ENCODE data around the gene SPATA2L. TPM values are rescaled to one million over a fixed set of nuclear protein-coding genes. Genes with fewer than 3 reads are reported as not detected.

Gene SPATA2L
- total RNA-seq, 1 donor from 2014 or later = 7.0 TPM

GRCh38 chr16:89738072-89738377, 36.5 kb upstream of the SPATA2L start:
- intact Hi-C loops (cut with micrococcal nuclease) = no loop called here
- no peak for TF ChIP-seq CTCF (IDR thresholded peaks at IDR 0.05)
- no peak for ATAC-seq (ENCODE audit: low read depth)

GRCh38 chr16:89737341-89738071, 36.0 kb upstream of the SPATA2L start:
- intact Hi-C loops (cut with micrococcal nuclease) = no loop called here
- no peak overlapping the region for H3K27ac Mint-ChIP-seq
- CTCF ChIA-PET = no interaction called here
- no peaks in the 10 kb centered on the region for H3K9me3 Mint-ChIP-seq
- ATAC-seq (ENCODE audit: low read depth) = no peak
- POLR2A ChIA-PET = interaction anchor here (0.6 to 2.4 kb wide), 6 partner anchors 13 to 136 kb away, joined by 3 to 6 read pairs (median 3); partner anchors contain the start of gene TCF25
- peaks cover 89% of the 10 kb centered on the region for H3K36me3 Mint-ChIP-seq (ENCODE audit: low read depth)
- no peaks in the 10 kb centered on the region for H3K27me3 Mint-ChIP-seq
- TF ChIP-seq CTCF (IDR thresholded peaks at IDR 0.05) = no peak
- DNase-seq = no peak
- peaks cover 12% of the 10 kb centered on the region for H3K4me1 Mint-ChIP-seq
- H3K4me3 Mint-ChIP-seq = no peak overlapping the region

More at GRCh38 chr16:89738072-89738377, 36.5 kb upstream of the SPATA2L start:
- DNase-seq = no peak
- Mint-ChIP-seq H3K4me1 (peaks cover 10% of the 10 kb centered on the region), H3K27ac (no peak overlapping the region), H3K36me3 (ENCODE audit: low read depth) (peaks cover 88% of the 10 kb centered on the region), H3K4me3 (no peak overlapping the region), H3K9me3 (no peaks in the 10 kb centered on the region), H3K27me3 (no peaks in the 10 kb centered on the region)
- ChIA-PET POLR2A (interaction anchor here (2.4 kb wide), 1 partner anchor 14 kb away, joined by 6 read pairs; no protein-coding TSS in a partner anchor), CTCF (no interaction called here)

GRCh38 chr16:89736554-89736953, 35.0 kb upstream of the SPATA2L start:
- Mint-ChIP-seq H3K27me3 (no peaks in the 10 kb centered on the region), H3K36me3 (ENCODE audit: low read depth) (peaks cover 97% of the 10 kb centered on the region), H3K9me3 (no peaks in the 10 kb centered on the region), H3K4me3 (no peak overlapping the region), H3K27ac (no peak overlapping the region), H3K4me1 (peaks cover 13% of the 10 kb centered on the region)
- intact Hi-C loops (cut with micrococcal nuclease) = no loop called here
- DNase-seq (no peak), ATAC-seq (ENCODE audit: low read depth) (no peak)
- no peak for TF ChIP-seq CTCF (IDR thresholded peaks at IDR 0.05)
- ChIA-PET POLR2A (no interaction called here), CTCF (no interaction called here)

DNA sequence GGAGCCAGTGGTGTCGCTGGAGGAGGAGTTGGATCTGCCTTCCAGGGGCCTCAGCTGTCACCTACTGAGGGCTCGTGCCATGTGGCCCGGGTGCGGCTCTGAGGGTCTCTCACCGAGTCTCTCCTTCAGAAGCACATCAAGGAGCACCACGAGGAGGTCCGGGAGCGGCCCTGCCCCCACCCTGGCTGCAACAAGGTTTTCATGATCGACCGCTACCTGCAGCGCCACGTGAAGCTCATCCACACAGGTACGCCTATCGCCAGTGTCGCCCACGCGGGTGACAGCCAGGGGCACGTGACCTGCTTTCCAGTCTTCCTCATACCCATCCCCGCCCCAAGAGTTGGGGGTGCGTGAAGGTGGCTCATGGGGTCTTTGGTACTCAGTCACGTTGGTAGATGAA, 32.3 kb upstream of the SPATA2L start:
- peaks cover 98% of the 10 kb centered on the region for H3K36me3 Mint-ChIP-seq (ENCODE audit: low read depth)
- H3K27me3 Mint-ChIP-seq = no peaks in the 10 kb centered on the region
- H3K4me3 Mint-ChIP-seq = no peak overlapping the region
- DNase-seq (no peak), ATAC-seq (ENCODE audit: low read depth) (no peak)
- CTCF ChIA-PET = no interaction called here
- no peak for TF ChIP-seq CTCF (IDR thresholded peaks at IDR 0.05)
- H3K27ac Mint-ChIP-seq = no peak overlapping the region
- H3K4me1 Mint-ChIP-seq = peaks cover 10% of the 10 kb centered on the region
- POLR2A ChIA-PET = no interaction called here
- no peaks in the 10 kb centered on the region for H3K9me3 Mint-ChIP-seq
- intact Hi-C loops (cut with micrococcal nuclease) = no loop called here

DNA sequence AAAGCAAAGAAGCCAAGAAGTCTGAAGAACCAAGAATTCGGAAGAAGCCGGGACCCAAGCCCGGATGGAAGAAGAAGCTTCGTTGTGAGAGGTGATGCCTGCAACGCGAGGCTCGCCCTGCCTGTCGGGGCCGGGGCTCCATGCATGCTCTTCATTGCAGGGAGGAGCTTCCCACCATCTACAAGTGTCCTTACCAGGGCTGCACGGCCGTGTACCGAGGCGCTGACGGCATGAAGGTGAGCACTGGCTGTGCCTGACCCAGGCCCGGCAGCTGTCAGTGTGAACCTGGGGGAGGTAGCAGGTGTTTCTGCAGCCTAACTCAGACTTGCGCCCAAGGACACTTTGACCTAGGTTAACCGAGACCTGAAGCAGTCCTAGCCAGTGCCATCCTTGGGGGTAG, 31.8 kb upstream of the SPATA2L start:
- H3K9me3 Mint-ChIP-seq = no peaks in the 10 kb centered on the region
- ChIA-PET POLR2A (no interaction called here), CTCF (interaction anchor here (1.6 kb wide), 1 partner anchor 28 kb away, joined by 6 read pairs; no protein-coding TSS in a partner anchor)
- peaks cover 95% of the 10 kb centered on the region for H3K36me3 Mint-ChIP-seq (ENCODE audit: low read depth)
- peaks cover 10% of the 10 kb centered on the region for H3K4me1 Mint-ChIP-seq
- H3K27me3 Mint-ChIP-seq = no peaks in the 10 kb centered on the region
- TF ChIP-seq CTCF (IDR thresholded peaks at IDR 0.05) = no peak
- no peak overlapping the region for H3K4me3 Mint-ChIP-seq
- intact Hi-C loops (cut with micrococcal nuclease) = no loop called here
- no peak overlapping the region for H3K27ac Mint-ChIP-seq
- ATAC-seq (ENCODE audit: low read depth) = no peak
- no peak for DNase-seq

All from activated B cell treated with CpG ODN at 0.5 μM for 24 hours (primary cell).